Panc1 (cell line): ENCODE data around the gene MAP3K7.

Experiments used
- CTCF ChIP-seq: fragments of 450-650 bp; IDR thresholded peaks from 2 replicates; pipeline ENCODE4 v1.5.1; 2017; ENCODE audit warnings: mild to moderate bottlenecking
- POLR2AphosphoS5 ChIP-seq: IDR thresholded peaks from 2 replicates; pipeline ENCODE4 v1.6.1; 2012; ENCODE audit warnings: mild to moderate bottlenecking, low read depth, low read length, moderate library complexity
- REST ChIP-seq, 2 experiments: IDR thresholded peaks; 2 replicates each; pipeline ENCODE4 v1.6.1; 2011 to 2012; ENCODE audit warnings: low read depth in 2 of 2, control low read depth in 1 of 2, low read length in 1 of 2, mild to moderate bottlenecking in 1 of 2, moderate library complexity in 1 of 2; ENCODE audit not compliant: insufficient read depth in 1 of 2
- SIN3A ChIP-seq: IDR thresholded peaks from 2 replicates; pipeline ENCODE4 v1.6.1; 2012; ENCODE audit warnings: low read depth, mild to moderate bottlenecking, low read length, moderate library complexity, borderline replicate concordance; ENCODE audit not compliant: insufficient read depth

GRCh38 chr6:90557006-90557405, 29.9 kb downstream of the MAP3K7 start:
- TF ChIP-seq REST (IDR thresholded peaks at IDR 0.05; ENCODE audit: insufficient read depth in 1 of 2, low read depth in 2 of 2, low read length in 1 of 2) (no peak), CTCF (no peak), POLR2AphosphoS5 (no peak), SIN3A (no peak)
